Endothelial cell of umbilical vein (primary cell): Measurements from ENCODE around the gene PTPN12. TPM values are rescaled to one million over a fixed set of nuclear protein-coding genes. Genes with fewer than 3 reads are reported as not detected.

Experiments used
- BruUV-seq: library from RNA; stranded (reverse); fragments of 400-500 nt; replicated peaks from 2 replicates; lab custom pipeline; 2021; lab: Mats Ljungman, UMichigan
- CTCF ChIA-PET: fragments of 300-600, 350-600 bp; sonication (Branson Sonifier 250); formaldehyde crosslinking; loops from one replicate; lab custom pipeline; 2021; ENCODE audit warnings: antibody characterized with exemption, inconsistent platforms; lab: Charles Lee
- POLR2A ChIA-PET: fragments of 300-600, 350-600 bp; sonication (Branson Sonifier 250); formaldehyde crosslinking; loops from one replicate; lab custom pipeline; 2021; ENCODE audit warnings: antibody characterized with exemption, inconsistent platforms; lab: Charles Lee
- DNase-seq: peaks from one replicate; pipeline ENCODE4 v3.0.0-alpha.2; 2011; ENCODE audit warnings: low read depth, low spot score
- FAIRE-seq: peaks from 2 replicates; lab custom pipeline; 2011; peaks lifted over from hg19 to GRCh38; lab: Jason Lieb, UNC
- H2AFZ ChIP-seq: 2 replicates; pipeline ENCODE4 v1.6.0; 2012; ENCODE audit warnings: low read depth, low read length, control low read depth, inconsistent platforms
- H3K27ac ChIP-seq: 2 replicates; pipeline ENCODE4 v1.5.1; 2011; ENCODE audit warnings: low read depth, mild to moderate bottlenecking, control low read depth, low read length, moderate library complexity; ENCODE audit not compliant: insufficient read depth
- H3K27me3 ChIP-seq, 2 experiments: 2 replicates each; pipeline versions ENCODE4 v1.6.0 to v1.6.1; 2011; ENCODE audit warnings: low read length in 2 of 2, mixed read lengths in 1 of 2; ENCODE audit not compliant: control insufficient read depth in 2 of 2, insufficient read depth in 2 of 2
- H3K36me3 ChIP-seq, 2 experiments: 2 replicates in 1 of 2; 3 replicates in 1 of 2; pipeline ENCODE4 v1.5.1; 2011; ENCODE audit warnings: low read length in 2 of 2, mild to moderate bottlenecking in 1 of 2, moderate library complexity in 1 of 2; ENCODE audit not compliant: control insufficient read depth in 2 of 2, insufficient read depth in 2 of 2; ENCODE audit errors: extremely low read depth in 1 of 2
- H3K4me1 ChIP-seq: 3 replicates; pipeline ENCODE4 v1.5.1; 2011; ENCODE audit warnings: mild to moderate bottlenecking, low read length; ENCODE audit not compliant: control insufficient read depth, insufficient read depth; ENCODE audit errors: extremely low read depth
- H3K4me2 ChIP-seq: 2 replicates; pipeline ENCODE4 v1.6.1; 2011; ENCODE audit warnings: low read length, control low read depth, mixed read lengths; ENCODE audit not compliant: insufficient read depth
- H3K4me3 ChIP-seq, 3 experiments: fragments of 200-600 bp in 1 of 3; sonication (generic), shearing (Covaris generic) in 1 of 3; replicated peaks in 1 of 3; 2 replicates each; pipeline ENCODE4 v1.5.1; 2011 to 2016; ENCODE audit warnings: control low read depth in 3 of 3, low read length in 3 of 3, mild to moderate bottlenecking in 2 of 3, inconsistent platforms in 1 of 3, low read depth in 1 of 3, moderate library complexity in 1 of 3; ENCODE audit not compliant: insufficient read depth in 1 of 3
- H3K79me2 ChIP-seq: 2 replicates; pipeline ENCODE4 v1.6.0; 2012; ENCODE audit warnings: low read length, inconsistent platforms; ENCODE audit not compliant: control insufficient read depth, insufficient read depth
- H3K9ac ChIP-seq: replicated peaks from 2 replicates; pipeline ENCODE3; 2011; ENCODE audit warnings: low read length, control low read depth; ENCODE audit not compliant: insufficient read depth; ENCODE audit errors: extremely low read depth
- H3K9me1 ChIP-seq: replicated peaks from 3 replicates; pipeline ENCODE4 v1.6.0; 2011; ENCODE audit warnings: mild to moderate bottlenecking, low read length; ENCODE audit not compliant: control insufficient read depth, insufficient read depth; ENCODE audit errors: extremely low read depth
- H3K9me3 ChIP-seq: replicated peaks from 2 replicates; pipeline ENCODE4 v1.5.1; 2012; ENCODE audit warnings: low read length, inconsistent platforms; ENCODE audit not compliant: control insufficient read depth, insufficient read depth
- H4K20me1 ChIP-seq: replicated peaks from 2 replicates; pipeline ENCODE3; 2011; ENCODE audit warnings: mild to moderate bottlenecking, low read length; ENCODE audit not compliant: control insufficient read depth, insufficient read depth; ENCODE audit errors: extremely low read depth
- EZH2 ChIP-seq: IDR thresholded peaks from 2 replicates; pipeline ENCODE4 v1.6.1; 2012; ENCODE audit warnings: borderline replicate concordance, low read depth, mild to moderate bottlenecking, moderate library complexity, low read length, inconsistent platforms; ENCODE audit not compliant: severe bottlenecking
- FOS ChIP-seq: IDR thresholded peaks from 2 replicates; pipeline ENCODE4 v1.6.1; 2011; ENCODE audit warnings: mild to moderate bottlenecking, low read length, moderate library complexity, borderline replicate concordance; ENCODE audit not compliant: insufficient read depth
- GATA2 ChIP-seq: IDR thresholded peaks from 2 replicates; pipeline ENCODE4 v1.7.0; 2011; ENCODE audit warnings: low read depth, mild to moderate bottlenecking, moderate library complexity, mixed read lengths, low read length; ENCODE audit not compliant: insufficient read length, insufficient read depth
- JUN ChIP-seq: IDR thresholded peaks from 2 replicates; pipeline ENCODE4 v1.6.1; 2011; ENCODE audit warnings: borderline replicate concordance, low read depth; ENCODE audit not compliant: insufficient read length, insufficient read depth
- MAX ChIP-seq: IDR thresholded peaks from 2 replicates; pipeline ENCODE4 v1.6.1; 2011; ENCODE audit not compliant: insufficient read depth, insufficient read length
- MYC ChIP-seq: IDR thresholded peaks from one replicate; pipeline ENCODE4 v1.6.1; 2011; ENCODE audit warnings: mild to moderate bottlenecking, low read depth, low read length
- POLR2A ChIP-seq: IDR thresholded peaks from 2 replicates; pipeline ENCODE4 v1.6.1; 2012; ENCODE audit warnings: low read depth, mild to moderate bottlenecking, control low read depth, low read length
- POLR2AphosphoS5 ChIP-seq: IDR thresholded peaks from 2 replicates; pipeline ENCODE4 v1.6.1; 2012; ENCODE audit warnings: low read depth, mild to moderate bottlenecking, control low read depth, low read length, moderate library complexity; ENCODE audit not compliant: insufficient read depth
- dilution Hi-C: fragments of 300-500 bp; cut with MboI; formaldehyde crosslinking; loops from one replicate; pipeline ENCODE4 v1.15.0; 2019; ENCODE audit warnings: low sequenced_read_pairs; ENCODE audit not compliant: extremely low pct_ligation_motif_present
- intact Hi-C: fragments of 100-400 bp; cut with micrococcal nuclease; formaldehyde crosslinking; loops from one replicate; pipeline ENCODE4 v1.10.0; 2022
- polyA plus RNA-seq, 4 experiments: library from polyadenylated mRNA; depleted of rRNA in 3 of 4; stranded (reverse) in 3 of 4; unstranded in 1 of 4; fragments of >200 nt; gene quantifications; 2 replicates each; pipeline versions ENCODE4 v1.2.1 to v1.2.3, GENCODE V29; 2011 to 2012; ENCODE audit warnings: missing spikeins in 1 of 4
- total RNA-seq: library from RNA; stranded (reverse); gene quantifications from 2 replicates; pipeline ENCODE4 v1.2.3, GENCODE V29; 2021

Gene PTPN12
- total and polyA plus RNA-seq, 2 donors (not counting 3 experiments of a cell fraction or from before 2014, with no cell fraction given): 30.6 to 137 TPM

- BruUV-seq: TSS peak; percentile 9
- peaks cover 3% of the 10 kb centered on the region for H4K20me1 ChIP-seq
- no peaks in the 10 kb centered on the region for H3K9me1 ChIP-seq
- H3K4me3 ChIP-seq: peak overlapping the region; percentile 21 to 64 (median 50)
- peak overlapping the region; percentile 69 for H3K9ac ChIP-seq
- H3K27me3 ChIP-seq: no peaks in the 10 kb centered on the region
- H3K79me2 ChIP-seq: peaks cover 38% of the 10 kb centered on the region
- peak; percentile 96 for DNase-seq
- peak overlapping the region; percentile 64 for H3K4me2 ChIP-seq
- H3K9me3 ChIP-seq: no peaks in the 10 kb centered on the region
- intact Hi-C loops (loop anchor here (1.0 to 5.0 kb wide), 9 partner anchors 61 to 414 kb away; partner anchors contain the start of genes CCDC146, PHTF2, RSBN1L and TMEM60), dilution Hi-C loops (no loop called here)
- H3K27ac ChIP-seq: peak overlapping the region; percentile 33
- peak overlapping the region; percentile 58 for H2AFZ ChIP-seq
- H3K36me3 ChIP-seq: no peaks in the 10 kb centered on the region
- H3K4me1 ChIP-seq: peaks cover 21% of the 10 kb centered on the region
- ChIA-PET POLR2A (interaction anchor here (0.6 to 1.2 kb wide), 10 partner anchors 13 to 1232 kb away, joined by 3 to 8 read pairs (median 4); no protein-coding TSS in a partner anchor), CTCF (interaction anchor here (0.6 to 1.5 kb wide), 3 partner anchors 14 to 115 kb away, joined by 3 to 5 read pairs (median 3); no protein-coding TSS in a partner anchor)
- TF ChIP-seq POLR2A (peak; percentile 92), POLR2AphosphoS5 (peak; percentile 83), MAX (no peak)
- FAIRE-seq: peak; percentile 88
Measured at GRCh38 chr7:77536413-77537135, 521 bp upstream of the PTPN12 start.

GRCh38 chr7:77537778-77538280, 734 bp downstream of the PTPN12 start:
- no peaks in the 10 kb centered on the region for H3K36me3 ChIP-seq
- peaks cover 14% of the 10 kb centered on the region for H4K20me1 ChIP-seq
- dilution Hi-C loops: no loop called here
- peak overlapping the region; percentile 99 for H3K27ac ChIP-seq
- peaks cover 34% of the 10 kb centered on the region for H3K4me1 ChIP-seq
- peaks cover 50% of the 10 kb centered on the region for H3K79me2 ChIP-seq
- no peaks in the 10 kb centered on the region for H3K9me1 ChIP-seq
- POLR2A ChIA-PET: interaction anchor here (1.2 kb wide), 1 partner anchor 189 kb away, joined by 6 read pairs; no protein-coding TSS in a partner anchor
- TF ChIP-seq FOS (no peak), POLR2A (no peak), GATA2 (no peak), JUN (no peak), MAX (no peak), POLR2AphosphoS5 (no peak), EZH2 (no peak), MYC (no peak)
- peak overlapping the region; percentile 70 to 95 (median 87) for H3K4me3 ChIP-seq
- DNase-seq (no peak), FAIRE-seq (peak; percentile 59)
- BruUV-seq: TSS peak; percentile 90
- intact Hi-C loops: loop anchor here (1.0 to 5.0 kb wide), 11 partner anchors 15 to 416 kb away; partner anchors contain the start of genes CCDC146, PHTF2, RSBN1L and TMEM60
- peak overlapping the region; percentile 100 for H3K9ac ChIP-seq
- peak overlapping the region; percentile 26 for H3K4me2 ChIP-seq
- H3K9me3 ChIP-seq: no peaks in the 10 kb centered on the region
- no peak overlapping the region for H2AFZ ChIP-seq
- CTCF ChIA-PET: no interaction called here
- H3K27me3 ChIP-seq: no peaks in the 10 kb centered on the region
